ENCODE measurements around the gene MYRIP. TPM values are rescaled to one million over a fixed set of nuclear protein-coding genes. Genes with fewer than 3 reads are reported as not detected.

MYRIP gene
- total and polyA plus RNA-seq, 10 of the 15 experiments (the other 5 are each of a cell fraction or from before 2014, with no cell fraction given): 0.03 to 0.08 (median 0.04) TPM; not detected in 6

DNA sequence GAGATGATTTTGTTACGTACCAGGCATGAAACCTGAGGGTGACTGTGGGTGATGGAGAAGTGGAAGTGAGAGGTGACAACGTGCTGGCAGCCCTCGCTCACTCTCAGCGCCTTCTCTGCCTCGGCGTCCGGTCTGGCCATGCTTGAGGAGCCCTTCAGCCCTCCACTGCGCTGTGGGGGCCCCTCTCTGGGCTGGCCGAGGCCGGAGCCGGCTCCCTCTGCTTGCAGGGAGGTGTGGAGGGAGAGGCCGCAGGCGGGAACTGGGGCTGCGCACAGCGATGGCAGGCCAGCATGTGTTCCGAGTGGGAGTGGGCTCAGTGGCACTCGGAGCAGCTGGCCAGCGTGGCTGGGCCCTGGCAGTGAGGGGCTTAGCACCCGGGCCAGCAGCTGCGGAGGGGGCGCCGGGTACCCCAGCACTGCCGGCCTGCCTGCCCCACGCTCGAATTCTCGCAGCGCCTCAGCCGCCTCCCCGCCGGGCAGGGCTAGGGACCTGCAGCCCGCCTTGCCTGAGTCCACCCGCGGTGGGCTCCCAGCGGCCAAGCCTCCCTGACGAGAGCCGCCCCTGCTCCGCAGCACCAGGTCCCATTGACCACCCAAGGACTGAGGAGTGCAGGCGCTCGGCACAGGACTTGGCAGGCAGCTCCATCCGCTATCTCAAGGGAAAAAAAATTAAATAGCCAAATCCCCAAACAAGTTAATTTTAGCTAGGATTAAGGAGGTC lies 29.7 kb upstream of the MYRIP start:
- Histone ChIP-seq H3K27ac (ENCODE audit: control insufficient read depth, insufficient read depth) (no peak overlapping the region), H3K36me3 (ENCODE audit: control insufficient read depth in 2 of 2, insufficient read depth in 2 of 2, low read length in 1 of 2) (no peaks in the 10 kb centered on the region), H4K20me1 (ENCODE audit: control insufficient read depth, insufficient read depth) (no peaks in the 10 kb centered on the region), H3K27me3 (replicated peaks in 1 of 2; ENCODE audit: control insufficient read depth in 2 of 2, insufficient read depth in 2 of 2, low read length in 1 of 2) (no peaks in the 10 kb centered on the region; a peak in 1 of 4 replicates), H2AFZ (ENCODE audit: control insufficient read depth, low read depth, low read length) (no peak overlapping the region), H3K9ac (ENCODE audit: control insufficient read depth, insufficient read depth, low read length) (no peak overlapping the region), H3K4me1 (ENCODE audit: control insufficient read depth, insufficient read depth, low read length) (no peaks in the 10 kb centered on the region), H3K9me3 (replicated peaks; ENCODE audit: control insufficient read depth, insufficient read depth, low read length) (no peaks in the 10 kb centered on the region), H3K4me3 (no peak overlapping the region), H3K4me2 (ENCODE audit: control insufficient read depth, insufficient read depth) (no peak overlapping the region), H3K79me2 (ENCODE audit: control insufficient read depth, insufficient read depth, low read length) (no peaks in the 10 kb centered on the region)
- SMC1A ChIA-PET (ENCODE audit: uncharacterized antibody, unreplicated experiment): no interaction called here
- CTCF ChIA-PET: no interaction called here
- in situ Hi-C loops (cut with MboI): no loop called here
- FAIRE-seq: no peak
- no peak for ATAC-seq
- POLR2A ChIA-PET: no interaction called here
- BruUV-seq (replicated peaks): no TSS peak
- RAD21 ChIA-PET (ENCODE audit: unreplicated experiment): no interaction called here
- DNase-seq (ENCODE audit: low read depth, low spot score): no peak
- WGBS (ENCODE audit: insufficient coverage, insufficient replicate concordance, low lambda C conversion rate, missing lambda C conversion rate): 72% methylated on average over 35 of the region's 40 CpGs
- intact Hi-C loops (cut with micrococcal nuclease; ENCODE audit: unreplicated experiment): no loop called here
- TF ChIP-seq CUX1 (IDR thresholded peaks at IDR 0.05; ENCODE audit: insufficient replicate concordance, low read depth, low read length): no peak
- no peak for TF ChIP-seq HDGF (IDR thresholded peaks at IDR 0.05)
- no peak for TF ChIP-seq E4F1 (IDR thresholded peaks at IDR 0.05; ENCODE audit: borderline replicate concordance, partially characterized antibody)
- TF ChIP-seq SMARCA5 (IDR thresholded peaks at IDR 0.05): no peak
- TF ChIP-seq NFIC (IDR thresholded peaks at IDR 0.05; ENCODE audit: low read depth, low read length): no peak
- no peak for TF ChIP-seq ZBTB33 (IDR thresholded peaks at IDR 0.05)
- TF ChIP-seq ATF2 (IDR thresholded peaks at IDR 0.05; ENCODE audit: low read length): no peak
- TF ChIP-seq ZZZ3 (IDR thresholded peaks at IDR 0.05; ENCODE audit: control insufficient read depth, insufficient read length, low read depth): no peak
- no peak for TF ChIP-seq RCOR1 (conservative IDR thresholded peaks at IDR 0.05; ENCODE audit: low read depth, low read length)
- TF ChIP-seq SREBF1 (IDR thresholded peaks at IDR 0.05; ENCODE audit: low read length): no peak
- no peak for TF ChIP-seq SRF (IDR thresholded peaks at IDR 0.05; ENCODE audit: low read depth in 2 of 2, low read length in 2 of 2)

Measured in GM12878 (cell line).